ENCODE measurements around the gene CDHR3.

The CDHR3 gene

DNA sequence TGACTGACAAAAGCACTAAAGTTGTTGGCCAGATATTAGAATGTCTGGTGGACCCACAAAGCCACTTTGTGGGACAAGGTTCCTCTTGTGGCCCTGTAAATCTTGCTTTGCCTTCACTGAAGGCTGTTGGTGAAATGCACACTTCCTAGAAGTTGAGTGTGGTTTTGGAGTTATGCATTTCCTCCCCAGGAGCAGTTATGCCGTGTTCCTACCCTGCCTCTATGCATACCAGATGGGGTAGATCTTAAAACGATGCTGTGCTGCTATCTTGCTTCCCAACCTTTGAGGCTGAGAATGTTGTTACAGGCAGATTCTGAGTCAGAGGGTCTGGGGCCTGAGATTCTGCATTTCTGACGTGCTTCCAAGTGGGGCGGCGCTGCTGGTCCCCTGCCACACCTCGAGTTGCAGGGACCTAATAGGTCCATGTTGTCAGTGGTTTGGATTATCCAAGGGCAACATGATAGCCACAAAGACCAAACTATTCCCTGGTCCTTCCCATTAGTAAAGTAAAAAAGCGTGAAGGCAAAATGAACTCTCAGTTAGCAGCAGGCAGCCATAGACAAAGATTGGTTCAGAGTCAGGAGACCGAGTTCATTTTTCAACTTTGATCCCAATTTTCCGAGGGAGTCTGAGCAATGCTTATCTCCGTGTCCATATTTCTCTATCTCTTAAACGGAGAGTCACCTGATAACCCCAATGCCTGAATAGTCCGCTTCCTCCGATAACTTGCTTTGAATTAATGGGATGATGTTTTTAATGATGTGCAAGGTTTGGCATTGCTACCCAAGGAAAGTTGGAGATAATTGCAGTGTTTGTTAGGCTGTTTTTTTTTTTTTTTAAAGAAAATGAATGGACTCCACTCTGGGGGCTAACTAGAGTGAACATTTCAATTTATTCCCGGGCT is 55.8 kb downstream of the CDHR3 start:
- DNase-seq = no peak
- in situ Hi-C loops (cut with MboI; ENCODE audit: low pct_unique_long_range_greater_than_20kb, low sequenced_read_pairs) = loop anchor here (25.0 kb wide), 1 partner anchor 257 kb away; no protein-coding TSS in a partner anchor

DNA sequence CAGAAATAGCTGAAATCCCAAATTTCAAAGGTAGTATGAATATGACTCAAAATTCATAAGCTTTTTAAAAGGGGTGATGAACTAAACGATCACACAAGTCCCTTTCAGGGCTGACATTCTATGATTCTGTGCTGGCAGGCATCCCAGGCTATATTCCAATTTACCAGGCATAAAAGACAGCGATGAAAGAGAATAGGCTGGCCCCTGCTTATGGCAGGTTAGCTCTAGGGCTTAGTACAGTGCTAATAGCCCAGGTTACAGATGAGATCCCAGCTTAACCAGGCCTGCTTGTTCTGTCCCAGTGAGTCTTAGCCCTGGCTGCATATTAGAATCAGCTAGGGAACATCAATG is 56.4 kb downstream of the CDHR3 start:
- no peak for DNase-seq
- in situ Hi-C loops (cut with MboI; ENCODE audit: low pct_unique_long_range_greater_than_20kb, low sequenced_read_pairs) = loop anchor here (25.0 kb wide), 1 partner anchor 257 kb away; no protein-coding TSS in a partner anchor

DNA sequence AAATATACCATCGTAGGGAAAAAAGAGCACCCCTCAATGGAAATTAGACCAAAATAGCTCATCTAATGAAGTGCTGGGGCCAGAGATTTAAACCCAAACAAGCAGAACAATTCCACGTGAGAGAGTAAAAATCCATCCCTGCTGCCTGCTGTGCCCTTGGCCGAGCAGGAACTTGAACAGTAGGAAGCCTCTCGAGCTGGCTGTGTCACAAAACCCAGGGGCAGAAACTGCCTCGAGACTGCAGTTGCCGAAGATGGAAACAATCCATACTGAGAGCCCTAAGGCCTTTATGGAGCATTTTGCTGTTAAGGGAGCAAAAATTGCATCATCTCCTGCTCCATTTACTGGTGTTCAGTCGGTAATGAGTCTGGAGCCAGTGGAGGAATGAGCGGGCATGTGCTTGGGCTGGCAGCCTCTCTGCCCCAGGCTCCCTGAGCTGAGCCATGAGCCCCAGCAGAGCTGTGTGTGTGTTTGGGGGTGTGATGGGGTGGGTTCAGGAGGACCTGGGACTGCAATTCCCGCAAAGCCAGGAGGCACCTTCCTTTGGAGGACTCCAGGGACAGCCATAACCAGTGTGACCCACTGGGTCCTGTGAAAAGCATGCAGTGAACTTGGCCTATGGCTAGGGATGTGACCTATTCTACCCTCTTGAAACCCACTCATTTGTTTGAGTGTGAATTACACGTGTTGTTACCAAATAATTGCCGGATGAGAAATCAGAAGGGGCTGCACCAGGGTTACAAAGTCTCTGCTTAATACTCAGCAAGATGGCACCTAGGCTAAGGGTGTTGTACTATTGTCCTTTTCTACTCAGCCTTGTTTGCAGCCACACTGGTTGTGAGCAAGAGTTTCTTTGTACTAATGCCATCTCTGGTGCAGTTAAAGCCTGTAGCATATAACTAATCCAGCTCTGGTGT is 58.3 kb downstream of the CDHR3 start:
- in situ Hi-C loops (cut with MboI; ENCODE audit: low pct_unique_long_range_greater_than_20kb, low sequenced_read_pairs) = loop anchor here (25.0 kb wide), 1 partner anchor 259 kb away; no protein-coding TSS in a partner anchor

DNA sequence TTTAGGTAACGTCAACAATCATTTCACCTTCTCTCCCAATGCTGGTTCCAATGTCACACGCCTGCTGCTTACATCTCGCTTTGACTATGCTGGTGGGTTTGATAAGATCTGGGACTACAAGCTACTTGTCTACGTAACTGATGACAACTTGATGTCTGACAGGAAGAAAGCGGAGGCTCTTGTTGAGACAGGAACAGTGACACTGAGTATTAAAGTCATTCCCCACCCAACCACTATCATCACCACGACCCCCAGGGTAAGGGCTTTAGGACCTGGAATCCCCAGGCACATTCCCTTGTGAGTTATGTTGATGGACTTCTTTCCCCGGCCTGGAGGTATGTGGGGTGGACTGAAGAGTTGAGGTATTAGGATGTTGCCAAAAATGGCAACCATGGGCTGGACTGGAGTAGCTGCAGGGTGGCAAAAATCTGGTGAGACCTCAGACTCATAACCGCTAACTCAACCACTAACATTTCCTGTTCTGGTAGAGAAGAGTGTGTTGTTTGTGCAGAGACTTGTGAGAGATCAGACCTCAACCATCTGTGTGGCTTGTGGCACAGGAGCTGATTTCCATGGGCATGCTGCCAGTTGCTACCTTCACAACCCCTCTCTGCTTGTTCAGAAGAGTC is 59.2 kb downstream of the CDHR3 start:
- in situ Hi-C loops (cut with MboI; ENCODE audit: low pct_unique_long_range_greater_than_20kb, low sequenced_read_pairs) = loop anchor here (25.0 kb wide), 1 partner anchor 260 kb away; no protein-coding TSS in a partner anchor
- peak; percentile 63 for DNase-seq

More for the DNA sequence above, 58.3 kb downstream of the CDHR3 start:
- no peak for DNase-seq

DNA sequence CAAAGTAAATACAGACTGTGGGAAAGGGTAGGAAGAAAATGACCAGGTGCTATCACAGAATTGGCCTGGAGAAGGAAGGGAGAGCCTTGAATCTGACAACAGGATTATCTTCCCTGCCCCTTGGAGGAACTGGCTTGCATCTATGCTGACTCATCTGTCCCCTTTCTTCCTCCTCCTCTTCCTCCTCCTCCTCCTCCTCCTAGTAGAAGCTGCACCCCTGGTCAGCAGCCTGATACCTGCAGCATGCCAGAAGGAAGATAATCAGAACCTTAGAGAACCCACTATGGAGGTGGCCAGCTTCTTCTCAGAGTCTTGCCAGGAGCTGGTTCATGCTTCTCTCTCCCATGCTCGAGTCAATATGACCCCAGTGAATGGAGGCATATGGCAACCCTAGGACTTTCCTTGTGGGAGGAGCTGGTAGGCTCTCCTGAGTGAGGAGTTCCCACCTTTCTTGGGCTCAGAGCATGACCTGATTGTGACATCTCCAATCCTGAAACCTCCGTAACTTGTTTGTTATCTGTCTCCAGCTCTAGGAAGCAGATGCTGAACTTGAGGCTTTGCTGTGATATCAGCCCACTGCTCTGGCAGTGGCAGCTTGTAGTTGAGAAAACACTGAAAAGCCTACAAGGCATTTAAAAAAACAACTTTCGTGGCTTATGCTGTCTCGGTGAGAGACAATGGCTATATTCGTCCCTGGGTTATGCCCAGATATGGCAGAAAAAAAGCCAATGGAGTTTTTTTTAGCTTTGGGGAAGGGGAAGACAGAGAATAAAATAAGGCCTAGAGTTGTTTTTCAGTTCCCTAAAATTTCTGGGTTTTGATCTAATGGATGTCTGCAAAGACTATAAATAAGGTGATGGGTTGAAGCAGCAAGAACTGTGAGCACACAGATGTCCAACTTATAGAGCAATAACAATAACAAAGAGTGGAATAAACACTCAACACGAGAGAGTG is 60.6 kb downstream of the CDHR3 start:
- in situ Hi-C loops (cut with MboI; ENCODE audit: low pct_unique_long_range_greater_than_20kb, low sequenced_read_pairs) = loop anchor here (25.0 kb wide), 1 partner anchor 261 kb away; no protein-coding TSS in a partner anchor
- no peak for DNase-seq

DNA sequence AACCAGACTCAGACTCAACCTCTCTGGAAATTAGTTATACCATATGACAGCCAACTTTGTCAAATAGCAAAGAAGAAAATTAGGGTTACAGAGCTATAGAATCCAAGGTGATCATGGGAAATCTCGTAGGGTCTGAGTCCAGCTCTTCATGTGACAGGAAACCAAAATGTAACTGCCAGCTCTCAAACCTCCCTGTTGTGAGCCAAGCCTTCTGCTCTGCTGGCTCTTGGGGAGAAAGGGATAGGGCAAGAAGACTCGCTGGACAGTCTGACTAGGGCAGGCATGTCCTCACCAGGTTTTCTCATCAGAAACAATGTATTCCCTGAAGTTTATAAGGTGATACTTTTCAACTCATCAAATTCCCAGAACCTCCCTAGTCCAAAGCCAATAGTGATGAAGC is 63.0 kb downstream of the CDHR3 start:
- in situ Hi-C loops (cut with MboI; ENCODE audit: low pct_unique_long_range_greater_than_20kb, low sequenced_read_pairs) = loop anchor here (25.0 kb wide), 1 partner anchor 364 kb away; no protein-coding TSS in a partner anchor

DNA sequence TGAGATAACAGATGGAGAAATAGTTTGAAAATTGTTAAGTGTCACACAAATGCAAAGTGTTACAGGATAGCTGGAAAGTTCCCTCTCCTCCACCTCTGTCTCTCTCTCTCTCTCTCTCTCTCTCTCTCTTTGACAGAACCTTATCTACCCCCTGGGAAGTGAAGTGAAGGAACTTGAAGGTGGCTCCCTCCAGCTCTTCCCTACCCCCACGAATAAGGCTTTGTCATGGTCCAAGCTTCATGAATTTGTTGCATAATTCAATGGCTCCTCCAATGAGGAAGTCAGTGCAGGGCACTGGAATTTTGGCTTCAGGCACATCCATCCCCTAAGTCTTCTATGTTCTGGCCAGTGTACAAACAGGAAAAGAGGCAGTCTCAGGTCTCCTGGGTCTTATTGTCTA is 66.4 kb downstream of the CDHR3 start:
- in situ Hi-C loops (cut with MboI; ENCODE audit: low pct_unique_long_range_greater_than_20kb, low sequenced_read_pairs) = loop anchor here (25.0 kb wide), 1 partner anchor 367 kb away; no protein-coding TSS in a partner anchor
- DNase-seq = no peak

More for the DNA sequence above, 63.0 kb downstream of the CDHR3 start:
- DNase-seq = no peak

DNA sequence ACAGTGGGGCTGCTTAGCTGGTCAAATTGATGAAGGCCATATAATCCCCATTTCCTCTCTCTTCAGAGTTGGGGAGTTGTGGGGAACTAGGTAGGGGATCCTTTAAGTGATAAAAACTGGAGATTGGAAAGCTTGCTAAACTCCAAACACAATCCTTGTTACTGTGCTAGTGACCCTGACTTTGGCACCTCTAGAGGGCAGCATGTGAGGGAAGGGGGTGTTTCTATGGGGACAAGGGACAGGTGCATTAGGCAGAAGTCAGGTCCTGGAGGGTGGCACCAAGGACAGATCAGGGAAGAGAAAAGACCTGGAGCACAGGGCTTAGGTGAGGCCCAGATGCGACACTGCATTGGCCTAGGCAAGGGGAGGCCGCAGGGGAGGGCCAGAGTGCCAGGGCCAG is 66.9 kb downstream of the CDHR3 start:
- in situ Hi-C loops (cut with MboI; ENCODE audit: low pct_unique_long_range_greater_than_20kb, low sequenced_read_pairs) = loop anchor here (25.0 kb wide), 1 partner anchor 368 kb away; no protein-coding TSS in a partner anchor
- DNase-seq = no peak

DNA sequence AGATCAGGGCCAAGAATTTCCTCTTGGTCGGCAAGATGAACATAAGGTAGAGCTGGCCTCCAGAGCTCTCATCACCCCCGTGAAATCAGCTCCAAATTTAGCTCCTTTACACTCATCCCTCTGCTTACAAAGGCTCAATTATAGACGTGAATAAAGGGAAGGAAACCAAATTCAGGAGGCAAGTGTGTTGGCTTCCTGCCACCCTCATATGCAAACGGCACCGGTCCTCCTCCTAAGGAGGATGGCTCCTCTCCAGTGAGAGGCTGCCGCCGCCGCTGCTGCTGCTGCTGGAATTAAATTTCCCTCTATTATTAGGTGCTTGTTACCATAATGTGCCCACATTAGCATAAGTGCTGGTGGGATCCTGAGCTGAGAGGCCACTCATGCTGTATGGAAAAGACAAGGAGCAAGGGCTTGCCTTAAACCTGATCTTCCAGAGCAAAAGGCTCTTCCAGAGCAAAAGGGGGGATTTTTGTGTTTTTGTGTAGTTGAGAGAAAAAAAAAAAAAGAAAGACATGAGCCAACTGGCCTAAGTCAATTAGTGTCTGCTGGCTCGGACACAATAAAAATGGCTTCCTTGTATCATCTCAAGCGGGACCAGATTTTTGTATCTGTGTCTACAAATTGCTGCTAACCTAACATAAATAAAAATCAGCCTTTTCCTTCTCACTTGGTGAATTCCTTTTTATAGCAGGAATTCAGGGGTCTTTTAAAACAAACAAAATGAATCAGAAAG is 68.4 kb downstream of the CDHR3 start:
- DNase-seq = peak; percentile 49

DNA sequence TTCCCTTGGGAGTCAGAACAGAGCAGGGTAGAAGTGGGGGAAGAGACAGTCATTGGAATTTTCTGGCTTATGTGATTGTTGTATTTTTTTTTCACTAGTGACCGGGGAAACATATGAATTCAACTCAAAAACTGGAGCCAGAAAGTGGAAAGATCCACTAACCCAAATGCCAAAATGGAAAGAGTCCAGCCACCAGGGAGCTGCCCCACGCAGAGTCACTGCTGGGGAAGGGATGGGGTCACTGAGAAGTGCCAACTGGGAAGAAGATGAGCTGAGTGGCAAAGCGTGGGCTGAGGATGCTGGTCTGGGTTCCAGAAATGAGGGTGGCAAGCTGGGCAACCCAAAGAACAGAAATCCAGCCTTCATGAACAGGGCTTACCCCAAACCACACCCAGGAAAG is 69.2 kb downstream of the CDHR3 start:
- in situ Hi-C loops (cut with MboI; ENCODE audit: low pct_unique_long_range_greater_than_20kb, low sequenced_read_pairs) = loop anchor here (25.0 kb wide), 1 partner anchor 370 kb away; no protein-coding TSS in a partner anchor
- no peak for DNase-seq

More for the DNA sequence above, 68.4 kb downstream of the CDHR3 start:
- in situ Hi-C loops (cut with MboI; ENCODE audit: low pct_unique_long_range_greater_than_20kb, low sequenced_read_pairs) = loop anchor here (25.0 kb wide), 1 partner anchor 369 kb away; no protein-coding TSS in a partner anchor

DNA sequence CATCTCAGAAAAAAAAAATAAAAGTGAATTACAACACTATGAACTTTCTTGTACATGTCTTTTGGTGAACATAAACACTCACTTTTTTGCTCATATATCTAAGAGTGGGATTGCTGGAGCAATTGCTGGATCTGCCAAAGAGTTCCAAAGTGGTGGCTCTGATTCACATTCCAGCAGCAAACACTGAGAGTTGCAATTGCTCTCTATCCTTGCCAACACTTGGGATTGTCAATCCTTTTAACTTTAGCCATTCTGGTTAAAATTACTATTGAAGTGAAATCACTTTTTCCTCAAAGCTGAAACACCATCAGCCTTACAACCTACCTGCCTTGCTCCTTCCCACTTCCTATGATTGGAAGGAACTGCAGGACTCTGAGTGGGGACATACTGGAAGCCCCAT is 70.7 kb downstream of the CDHR3 start:
- in situ Hi-C loops (cut with MboI; ENCODE audit: low pct_unique_long_range_greater_than_20kb, low sequenced_read_pairs) = loop anchor here (25.0 kb wide), 1 partner anchor 371 kb away; no protein-coding TSS in a partner anchor
- DNase-seq = no peak

DNA sequence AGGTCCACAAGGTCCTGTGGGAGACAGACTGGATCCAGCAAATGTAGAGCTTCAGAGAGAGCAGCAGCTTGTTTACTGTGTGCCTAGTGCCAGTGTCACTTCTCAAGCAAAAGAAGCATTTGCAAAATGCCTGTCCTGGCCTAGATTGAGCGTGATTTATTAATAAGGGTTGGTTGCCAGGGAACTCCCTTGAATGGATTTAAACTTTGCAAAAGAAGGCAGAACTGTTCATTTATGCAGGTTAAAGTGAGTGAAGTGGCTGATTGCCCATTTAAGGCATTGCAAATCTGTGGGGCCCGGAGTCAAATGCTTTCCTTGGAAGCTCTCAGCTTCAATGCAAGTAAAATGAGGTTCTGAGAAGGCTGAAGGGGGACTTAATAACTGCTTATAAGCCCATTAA is 71.3 kb downstream of the CDHR3 start:
- in situ Hi-C loops (cut with MboI; ENCODE audit: low pct_unique_long_range_greater_than_20kb, low sequenced_read_pairs) = loop anchor here (25.0 kb wide), 1 partner anchor 372 kb away; no protein-coding TSS in a partner anchor
- no peak for DNase-seq

DNA sequence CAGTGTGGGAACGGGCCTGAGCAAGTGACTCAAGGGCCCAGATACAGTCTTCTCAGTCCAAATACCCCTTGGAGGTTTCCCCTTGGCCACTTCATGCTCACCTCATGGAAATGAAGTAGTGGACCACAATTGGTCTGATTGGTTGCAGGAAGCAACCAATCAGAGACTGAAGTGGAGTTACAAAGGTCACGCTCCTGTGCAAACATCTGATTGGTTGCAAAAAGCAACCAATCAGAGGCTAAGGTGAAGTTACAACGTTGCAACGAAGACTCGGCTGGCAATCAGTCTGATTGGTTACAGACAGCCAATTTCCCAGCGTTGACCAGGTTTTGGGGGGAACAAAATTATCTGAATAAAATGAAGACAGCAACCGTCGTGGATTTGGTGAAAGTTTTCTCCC is 72.5 kb downstream of the CDHR3 start:
- in situ Hi-C loops (cut with MboI; ENCODE audit: low pct_unique_long_range_greater_than_20kb, low sequenced_read_pairs) = loop anchor here (25.0 kb wide), 1 partner anchor 373 kb away; no protein-coding TSS in a partner anchor
- DNase-seq = no peak

DNA sequence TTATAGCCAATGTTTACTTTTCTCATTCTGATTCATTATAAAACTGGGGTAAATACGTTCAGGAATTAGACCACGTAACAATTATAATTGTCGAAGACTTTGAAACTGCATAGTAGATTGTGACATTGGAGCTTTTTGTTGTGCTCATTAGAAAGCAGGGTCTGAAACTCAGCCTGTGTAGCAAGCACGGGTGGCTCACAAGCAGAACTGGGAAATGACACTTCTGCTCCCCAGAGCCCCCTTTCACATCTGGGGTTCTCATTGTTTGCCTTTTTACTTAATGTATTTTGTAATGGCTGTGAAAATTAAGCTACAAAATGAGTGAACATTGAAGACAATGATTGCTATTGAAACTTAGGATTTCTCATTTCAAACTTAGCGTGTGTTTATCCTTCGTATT is 72.9 kb downstream of the CDHR3 start:
- no peak for DNase-seq
- in situ Hi-C loops (cut with MboI; ENCODE audit: low pct_unique_long_range_greater_than_20kb, low sequenced_read_pairs) = loop anchor here (25.0 kb wide), 1 partner anchor 374 kb away; no protein-coding TSS in a partner anchor

DNA sequence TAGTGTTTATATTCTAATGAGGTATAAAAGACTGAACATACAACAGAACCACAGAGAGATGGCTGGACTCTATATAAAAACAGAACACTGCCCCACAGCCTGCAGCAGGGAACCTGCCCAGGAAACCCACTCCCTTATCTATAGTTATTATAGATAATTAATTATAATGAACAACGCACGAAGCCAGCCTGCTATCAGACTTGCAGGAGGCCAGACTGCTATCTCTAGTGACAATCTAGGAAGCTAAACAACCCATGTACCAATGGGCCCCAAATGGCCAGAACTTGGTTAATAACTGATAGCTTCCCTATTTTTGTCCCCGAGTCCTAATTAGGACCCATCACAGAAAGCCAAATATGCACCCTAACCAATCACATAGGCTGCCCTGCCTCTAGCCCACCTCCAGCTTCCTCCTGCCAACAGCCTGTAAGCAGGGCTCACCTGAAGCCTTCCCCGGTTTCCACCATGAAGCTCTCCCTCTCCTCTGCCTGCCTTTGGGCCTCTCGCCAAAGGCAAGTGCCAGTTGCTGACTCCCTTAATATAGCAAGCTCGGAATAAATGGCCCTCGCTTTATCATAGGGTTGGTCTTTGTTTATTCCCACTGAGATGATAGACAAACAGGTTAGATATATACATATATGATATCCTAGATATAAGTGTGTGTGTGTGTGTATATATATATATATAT is 74.6 kb downstream of the CDHR3 start:
- in situ Hi-C loops (cut with MboI; ENCODE audit: low pct_unique_long_range_greater_than_20kb, low sequenced_read_pairs) = loop anchor here (25.0 kb wide), 1 partner anchor 375 kb away; no protein-coding TSS in a partner anchor
- DNase-seq = no peak

DNA sequence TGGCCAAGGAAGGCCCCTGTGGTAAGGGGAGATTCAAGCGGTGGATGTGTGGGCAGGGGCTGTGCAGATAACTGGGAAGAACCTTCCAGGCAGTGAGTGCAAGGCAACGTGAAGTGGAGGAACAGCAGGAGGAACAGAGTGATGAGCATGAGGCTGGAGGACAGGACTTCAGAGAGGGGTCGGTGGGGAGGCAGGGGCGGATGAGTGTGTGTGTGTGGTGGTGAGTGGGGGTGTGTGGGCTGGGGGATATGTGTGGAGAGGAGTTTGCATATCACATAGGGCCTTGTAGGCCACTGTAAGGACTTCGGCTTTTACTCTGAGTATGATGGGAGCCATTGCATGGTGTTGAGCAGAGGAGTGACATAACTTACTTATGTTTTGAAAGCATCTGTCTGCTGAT is 75.2 kb downstream of the CDHR3 start:
- in situ Hi-C loops (cut with MboI; ENCODE audit: low pct_unique_long_range_greater_than_20kb, low sequenced_read_pairs) = loop anchor here (25.0 kb wide), 1 partner anchor 376 kb away; no protein-coding TSS in a partner anchor
- DNase-seq = no peak

Measured in KBM-7 (cell line).